HepG2 (cell line): ENCODE measurements around the gene TPRG1L. TPM values are rescaled to one million over a fixed set of nuclear protein-coding genes. Genes with fewer than 3 reads are reported as not detected.

Experiments used
- CERS6 ChIP-seq: sonication (generic); formaldehyde crosslinking; IDR thresholded peaks from 2 replicates; pipeline ENCODE4 v1.5.0; 2020; ENCODE audit warnings: missing genetic modification reagents
- ETS1 ChIP-seq: sonication (generic); formaldehyde crosslinking; IDR thresholded peaks from 2 replicates; pipeline ENCODE4 v1.4.0; 2020; ENCODE audit warnings: missing genetic modification reagents
- HBP1 ChIP-seq: IDR thresholded peaks from 2 replicates; pipeline ENCODE4 v1.6.1; 2016; ENCODE audit warnings: low read depth, control low read depth
- HNF4A ChIP-seq: sonication (generic); formaldehyde crosslinking; IDR thresholded peaks from 2 replicates; pipeline ENCODE4 v1.4.0; 2020; ENCODE audit warnings: missing genetic modification reagents
- JUND ChIP-seq: sonication (generic); formaldehyde crosslinking; IDR thresholded peaks from 2 replicates; pipeline ENCODE4 v1.8.0; 2022; ENCODE audit warnings: mild to moderate bottlenecking, missing genetic modification reagents
- KAT2B ChIP-seq: fragments of 150-350 bp; IDR thresholded peaks from 2 replicates; pipeline ENCODE4 v1.6.1; 2014; ENCODE audit warnings: low read depth, low read length, borderline replicate concordance
- KDM5A ChIP-seq: fragments of 200-600 bp; sonication (generic); IDR thresholded peaks from 2 replicates; pipeline ENCODE4 v1.7.0; 2018; ENCODE audit warnings: antibody characterized with exemption, mild to moderate bottlenecking, low read length, borderline replicate concordance
- NFYB ChIP-seq: sonication (generic); formaldehyde crosslinking; IDR thresholded peaks from 2 replicates; pipeline ENCODE4 v1.4.0; 2020; ENCODE audit warnings: missing genetic modification reagents
- RARA ChIP-seq: IDR thresholded peaks from 2 replicates; pipeline ENCODE4 v1.6.1; 2016; ENCODE audit warnings: missing genetic modification reagents, missing compliant biosample characterization
- RBM22 ChIP-seq: fragments of 200-400 bp; formaldehyde crosslinking; optimal IDR thresholded peaks from 2 replicates; pipeline ENCODE3; 2017; ENCODE audit warnings: mild to moderate bottlenecking, low read length, moderate library complexity
- SALL1 ChIP-seq: sonication (generic); formaldehyde crosslinking; IDR thresholded peaks from 2 replicates; pipeline ENCODE4 v1.8.0; 2022; ENCODE audit warnings: mild to moderate bottlenecking, missing genetic modification reagents
- SP4 ChIP-seq: sonication (generic); formaldehyde crosslinking; IDR thresholded peaks from 2 replicates; pipeline ENCODE4 v1.8.1; 2023; ENCODE audit warnings: mild to moderate bottlenecking, missing genetic modification reagents
- TCF7L2 ChIP-seq: IDR thresholded peaks from 2 replicates; pipeline ENCODE4 v1.6.1; 2011; ENCODE audit warnings: mild to moderate bottlenecking, low read depth, low read length, moderate library complexity
- TEAD2 ChIP-seq: sonication (generic); formaldehyde crosslinking; IDR thresholded peaks from 2 replicates; pipeline ENCODE4 v1.9.0; 2021; ENCODE audit warnings: missing genetic modification reagents
- TGIF2 ChIP-seq: IDR thresholded peaks from 2 replicates; pipeline ENCODE4 v1.6.1; 2016; ENCODE audit warnings: control low read depth, missing compliant biosample characterization
- ZKSCAN1 ChIP-seq: fragments of 150-350 bp; IDR thresholded peaks from 2 replicates; pipeline ENCODE4 v1.6.1; 2014; ENCODE audit warnings: low read length
- ZNF232 ChIP-seq: sonication (generic); formaldehyde crosslinking; IDR thresholded peaks from 2 replicates; pipeline ENCODE4 v1.4.0; 2020; ENCODE audit warnings: missing genetic modification reagents, borderline replicate concordance
- ZNF256 ChIP-seq: sonication (generic); formaldehyde crosslinking; conservative IDR thresholded peaks from 2 replicates; pipeline ENCODE4 v1.4.0; 2020; ENCODE audit warnings: missing genetic modification reagents
- ZNF564 ChIP-seq: sonication (generic); formaldehyde crosslinking; IDR thresholded peaks from 2 replicates; pipeline ENCODE4 v1.8.1; 2023; ENCODE audit warnings: mild to moderate bottlenecking, missing genetic modification reagents
- ZNF609 ChIP-seq: sonication (generic); formaldehyde crosslinking; IDR thresholded peaks from 2 replicates; pipeline ENCODE4 v1.4.0; 2020; ENCODE audit warnings: mild to moderate bottlenecking, missing genetic modification reagents, borderline replicate concordance
- ZNF614 ChIP-seq: IDR thresholded peaks from 2 replicates; pipeline ENCODE4 v1.6.1; 2018; ENCODE audit warnings: missing biosample characterization, missing genetic modification reagents, inconsistent platforms, borderline replicate concordance
- ZNF652 ChIP-seq: IDR thresholded peaks from 2 replicates; pipeline ENCODE4 v1.6.1; 2016; ENCODE audit warnings: low read depth, borderline replicate concordance
- ZNF703 ChIP-seq: sonication (generic); formaldehyde crosslinking; IDR thresholded peaks from 2 replicates; pipeline ENCODE4 v1.5.1; 2020; ENCODE audit warnings: missing genetic modification reagents, mild to moderate bottlenecking, moderate library complexity, borderline replicate concordance
- polyA plus RNA-seq, 8 experiments: library from polyadenylated mRNA; depleted of rRNA in 3 of 8; stranded (reverse) in 7 of 8; unstranded in 1 of 8; fragments of >200 nt; fragmentation: Illumina TruSeq in 4 of 8; extraction: Trizol in 4 of 8; gene quantifications; 2 replicates each; pipeline versions ENCODE4 v1.2.1 to v1.2.3, GENCODE V29; 2011 to 2016; ENCODE audit warnings: low read depth in 4 of 8, missing spikeins in 1 of 8, mixed read lengths in 1 of 8; ENCODE audit not compliant: insufficient read depth in 1 of 8
- total RNA-seq, 5 experiments: library from RNA; depleted of rRNA; stranded (reverse); fragments of >200 nt; fragmentation: Illumina TruSeq; extraction: Trizol; gene quantifications; 2 replicates each; pipeline ENCODE4 v1.2.3, GENCODE V29; 2016; ENCODE audit warnings: low read depth in 1 of 5

The TPRG1L gene
- total and polyA plus RNA-seq, 2 of the 13 experiments (the other 11 are each of a cell fraction or from before 2014, with no cell fraction given), result 21.3 to 37.4 TPM

GRCh38 chr1:3668585-3669300 lies 43.9 kb downstream of the TPRG1L start (continued):
- no peak for TF ChIP-seq TCF7L2
- peak; percentile 65; the same call in 1 of the 2 replicates for TF ChIP-seq ZNF614 (CRISPR knock-in tag)
- TF ChIP-seq KDM5A, result no peak
- TF ChIP-seq HBP1 (CRISPR knock-in tag), result no peak
- TF ChIP-seq KAT2B, result no peak
- no peak for TF ChIP-seq RBM22
- peak; percentile 61; the same call in 1 of the 2 replicates for TF ChIP-seq ZNF564
- no peak for TF ChIP-seq ZNF703 (CRISPR knock-in tag)
- TF ChIP-seq JUND (CRISPR knock-in tag), result no peak
- TF ChIP-seq ZNF609 (CRISPR knock-in tag), result peak; percentile 51; the same call in 1 of the 2 replicates
- TF ChIP-seq SALL1 (CRISPR knock-in tag), result peak; percentile 89
- 0 out of 2 replicates have a peak, but pooled peaks have one; percentile 36 for TF ChIP-seq ZNF256 (CRISPR knock-in tag)
- TF ChIP-seq ZNF652 (CRISPR knock-in tag), result no peak
- TF ChIP-seq CERS6, result no peak
- no peak for TF ChIP-seq ETS1 (CRISPR knock-in tag)
- no peak for TF ChIP-seq ZKSCAN1
- peak; percentile 60 for TF ChIP-seq RARA (CRISPR knock-in tag)
- TF ChIP-seq ZNF232 (CRISPR knock-in tag), result 0 out of 2 replicates have a peak, but pooled peaks have one; percentile 56
- 0 out of 2 replicates have a peak, but pooled peaks have one; percentile 20 for TF ChIP-seq NFYB (CRISPR knock-in tag)
- no peak for TF ChIP-seq TEAD2
- peak; percentile 24; the same call in 1 of the 2 replicates for TF ChIP-seq HNF4A
- peak; percentile 55; the same call in 1 of the 2 replicates for TF ChIP-seq SP4 (CRISPR knock-in tag)
- TF ChIP-seq TGIF2 (CRISPR knock-in tag), result peak; percentile 94
